SW 1271 (cell line): ENCODE data around the gene MED17.

ENCODE experiments used
- DNase-seq, 2 experiments: peaks; one replicate each; lab custom pipeline; 2025; lab: John Stamatoyannopoulos, UW

MED17 gene

DNA sequence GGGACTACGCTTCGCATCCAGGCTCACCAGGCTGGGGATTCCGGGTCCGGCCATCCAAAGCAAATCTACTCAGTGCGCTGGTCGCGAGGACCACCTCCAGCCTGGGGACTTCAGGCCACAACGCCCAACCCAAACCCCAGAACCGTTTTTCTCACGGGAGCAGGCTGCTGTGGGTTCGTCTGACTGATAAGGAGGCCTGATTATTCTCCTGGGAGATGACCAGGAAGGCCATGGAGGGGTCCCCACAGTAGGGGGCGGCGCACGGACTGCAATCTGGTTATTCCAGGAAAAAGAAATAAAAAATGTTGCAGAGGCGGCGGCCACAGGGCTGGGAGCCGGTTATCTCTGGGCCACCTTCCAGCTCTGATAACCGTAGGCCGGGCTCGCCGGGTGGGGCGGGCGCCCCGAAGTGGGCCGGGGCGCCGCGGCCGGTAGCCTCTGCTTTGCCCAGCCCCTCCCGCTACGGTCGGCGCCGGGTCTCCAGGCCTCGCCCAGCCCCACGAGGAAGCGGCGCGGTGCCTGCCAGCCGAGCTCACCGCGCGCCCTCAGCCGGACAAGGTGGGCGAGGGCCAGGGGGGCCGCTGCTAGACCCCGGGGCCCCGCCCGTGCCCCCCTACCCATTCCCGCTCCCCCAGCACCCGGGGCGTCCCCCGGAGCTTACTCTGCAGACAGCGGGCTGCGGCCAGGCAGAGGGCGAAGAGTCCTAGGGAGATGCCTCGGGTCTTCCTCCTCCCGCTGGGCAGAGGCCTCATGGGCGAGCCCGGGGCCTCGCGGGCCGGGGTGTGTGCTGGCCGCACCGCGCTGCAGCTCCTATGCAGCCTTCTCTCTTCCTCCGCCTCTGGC, 65.9 kb downstream of the MED17 start:
- DNase-seq = no peak

DNA sequence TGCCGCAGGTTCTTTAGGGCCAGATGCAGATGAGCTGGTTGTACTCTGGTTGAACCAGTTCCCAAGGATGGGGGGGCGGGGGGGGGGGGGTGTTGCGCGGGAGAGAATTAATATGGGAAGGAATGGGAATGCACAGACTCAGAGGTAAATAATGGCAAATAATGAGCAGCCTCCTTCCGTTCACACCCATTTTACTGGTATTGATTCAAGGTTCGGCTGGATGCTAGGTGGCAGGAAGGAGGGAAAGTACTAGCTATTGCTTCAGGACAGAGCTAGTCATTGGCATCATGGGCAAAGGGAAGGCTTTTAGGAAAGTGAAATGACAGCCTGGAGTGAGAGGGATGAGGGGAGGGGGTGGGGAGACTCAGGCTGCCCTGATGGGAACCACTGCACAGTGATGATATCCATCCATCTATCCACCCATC, 66.5 kb downstream of the MED17 start, which contains the start of gene VSTM5:
VSTM5 (minus strand) TSS at position 25 of the 425 bp plus-strand sequence. CDS start 116 bp downstream, outside the sequence.
- DNase-seq = no peak

DNA sequence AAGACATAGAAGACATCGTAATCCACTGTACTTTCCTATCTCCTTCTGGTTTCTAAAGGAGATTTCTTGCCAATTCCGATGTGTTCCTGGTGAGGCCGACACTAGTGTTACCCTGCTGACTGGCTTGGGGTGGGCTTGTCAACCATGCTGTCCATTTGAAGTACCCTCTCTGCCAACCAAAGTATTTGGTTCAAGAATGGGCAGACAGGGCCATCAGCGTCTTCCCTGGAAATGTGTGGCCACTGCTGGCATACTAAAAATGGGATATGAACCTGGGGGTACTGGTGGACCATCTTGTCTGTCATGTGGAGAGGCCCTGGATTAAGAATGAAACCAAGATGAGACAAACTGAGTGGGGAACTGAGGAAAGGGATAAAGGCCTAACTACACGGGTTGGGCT, 68.2 kb downstream of the MED17 start:
- DNase-seq = no peak

DNA sequence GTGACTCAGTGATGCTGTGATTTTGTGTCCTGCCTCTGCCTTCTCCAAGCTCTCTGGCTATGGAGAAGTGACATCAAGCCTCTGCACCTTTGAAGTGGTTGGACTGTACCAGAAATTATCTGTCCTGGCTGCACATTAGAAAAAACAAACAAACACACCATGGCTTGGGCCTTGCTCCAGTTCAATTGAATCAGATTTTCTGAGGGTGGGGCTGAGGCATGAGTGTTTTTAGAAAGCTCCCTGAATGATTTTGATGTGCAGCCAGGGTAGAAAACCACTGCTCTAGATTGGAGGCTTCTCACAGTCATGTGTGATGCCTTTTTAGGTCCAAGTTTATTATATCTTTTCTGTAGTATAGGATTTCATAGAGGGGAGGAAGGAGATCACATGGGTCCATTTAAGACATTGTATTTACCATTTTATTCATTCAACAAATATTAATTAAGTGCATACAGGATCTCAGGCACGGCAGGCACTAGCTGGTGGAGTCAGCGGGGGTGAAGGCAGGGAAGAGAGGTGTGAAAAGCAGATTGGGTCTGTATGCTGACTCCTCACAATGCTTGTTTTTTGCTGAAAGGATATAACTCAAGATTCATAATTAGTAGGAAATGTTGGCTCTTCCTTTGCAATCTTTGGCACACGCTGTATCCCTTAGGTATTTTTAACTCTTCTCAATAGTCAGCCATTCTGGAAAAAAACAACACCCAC, 73.5 kb downstream of the MED17 start:
- no peak for DNase-seq

DNA sequence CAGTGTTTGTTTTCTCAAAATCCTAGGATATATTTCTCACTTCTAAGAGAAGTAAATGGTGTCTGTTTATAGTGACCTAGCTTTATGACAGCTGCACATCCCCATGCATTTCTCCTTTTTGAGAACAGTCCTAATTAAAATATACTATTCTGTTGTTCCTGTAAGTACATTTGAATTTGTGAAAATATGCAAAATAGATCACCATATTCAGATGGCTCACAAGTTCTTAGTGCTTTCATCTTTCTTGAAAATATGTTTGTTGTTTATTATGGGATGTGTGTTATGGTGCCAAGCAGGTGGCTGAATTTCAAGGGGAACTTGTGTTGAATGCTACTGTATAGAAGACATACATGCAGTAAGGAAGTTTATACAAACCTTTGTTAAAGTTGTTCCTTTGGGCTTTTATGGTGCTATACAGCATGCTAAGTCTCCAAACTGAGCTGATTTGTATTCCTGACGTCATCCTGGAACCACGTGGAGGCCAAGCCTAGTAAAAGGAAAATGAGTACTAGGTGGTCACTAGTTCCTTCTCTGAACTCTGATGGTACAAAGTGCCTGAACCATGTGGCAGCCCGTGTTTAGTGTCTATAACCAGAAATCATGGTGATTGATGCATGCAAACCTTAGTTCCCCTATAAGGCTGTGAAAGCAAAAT, 74.2 kb downstream of the MED17 start:
- no peak for DNase-seq

DNA sequence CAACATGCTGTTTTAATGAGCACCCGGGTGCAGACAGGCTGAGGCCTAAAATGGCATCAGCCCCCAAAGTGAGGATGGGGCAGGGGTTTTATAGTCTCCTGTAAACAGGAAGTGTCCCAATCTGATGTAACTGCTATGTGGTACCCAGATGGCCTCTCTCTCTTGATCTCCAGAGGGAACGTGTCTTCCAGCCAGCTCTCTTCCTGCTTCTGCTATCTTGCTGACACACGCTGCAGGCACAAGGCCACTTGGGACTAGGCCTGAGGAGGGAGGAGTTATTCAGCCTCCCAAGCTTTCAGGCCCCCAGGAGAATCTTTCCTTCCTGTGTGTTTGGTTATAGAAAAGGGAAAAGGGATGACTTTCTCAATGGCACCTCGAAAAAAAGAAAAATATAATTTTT, 77.7 kb downstream of the MED17 start:
- no peak for DNase-seq
